ENCODE data around the gene RAB3GAP1.

DNA sequence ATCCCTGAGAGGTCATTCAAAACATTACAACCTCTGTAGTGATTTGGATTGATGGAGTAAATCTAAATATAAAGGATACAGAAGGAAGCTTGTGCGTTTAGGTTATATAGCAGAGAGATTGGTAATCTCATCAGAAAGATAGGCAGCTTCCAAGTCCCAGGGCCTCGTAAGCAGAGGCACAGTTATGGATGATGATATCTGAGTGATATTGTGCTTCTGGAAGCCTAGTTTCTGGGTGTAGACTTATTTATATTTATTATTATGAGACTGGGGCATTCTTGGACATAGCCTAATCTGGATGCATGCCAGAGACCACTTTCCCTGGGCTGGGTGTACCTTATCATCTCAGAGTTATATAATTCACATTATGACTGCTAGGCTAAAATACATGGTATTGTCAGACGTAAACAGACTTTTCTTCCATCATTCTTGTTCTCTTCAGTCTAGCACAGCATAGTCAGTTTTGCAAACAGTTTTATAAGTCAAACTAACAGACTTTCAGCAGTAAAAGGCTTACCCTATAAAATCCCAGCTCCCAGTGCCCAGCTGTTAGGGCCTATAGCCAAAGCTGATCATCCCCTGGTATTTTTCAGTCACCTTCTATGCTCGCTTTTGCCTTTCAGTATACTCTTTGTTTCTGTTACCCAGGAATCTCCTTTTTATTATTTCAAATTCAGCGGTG is 47.9 kb downstream of the RAB3GAP1 start:
- TF ChIP-seq GATA3 (IDR thresholded peaks at IDR 0.05; ENCODE audit: low read depth, low read length) (peak; percentile 23; the same call in 1 of the 2 replicates), GATA2 (IDR thresholded peaks at IDR 0.05; ENCODE audit: low read depth, low read length) (peak; percentile 72)

Measured in SH-SY5Y (cell line).